Fibroblast of lung (primary cell): Measurements from ENCODE around the gene ABCA2.

Experiments used
- CTCF ChIP-seq, 2 donors: IDR thresholded peaks in 1 of 2; conservative IDR thresholded peaks in 1 of 2; 1 replicate in 1 of 2; 2 replicates in 1 of 2; pipeline ENCODE4 v1.5.1; 2011 to 2012; ENCODE audit warnings: low read length in 2 of 2, control low read depth in 1 of 2, inconsistent platforms in 1 of 2, low read depth in 1 of 2, mild to moderate bottlenecking in 1 of 2
- EZH2 ChIP-seq: IDR thresholded peaks from 2 replicates; pipeline ENCODE4 v1.5.1; 2012; ENCODE audit warnings: low read length, control low read depth, mild to moderate bottlenecking; ENCODE audit errors: missing control alignments

- TF ChIP-seq CTCF (conservative IDR thresholded peaks at IDR 0.05 in 1 of 2, IDR thresholded peaks at IDR 0.05 in 1 of 2; ENCODE audit: low read depth in 1 of 2, low read length in 2 of 2) (no peak), EZH2 (no peak)
Observed at GRCh38 chr9:137014166-137014565, 13.9 kb downstream of the ABCA2 start.
